GM12874 (cell line): ENCODE data around the gene RAB11FIP2.

Experiments
- CTCF ChIP-seq: IDR thresholded peaks from 2 replicates; pipeline ENCODE4 v1.5.1; 2011; ENCODE audit warnings: low read depth, mild to moderate bottlenecking, control low read depth, low read length, moderate library complexity; ENCODE audit not compliant: insufficient read depth

The RAB11FIP2 gene

GRCh38 chr10:117980755-117981702 lies 65.7 kb downstream of the RAB11FIP2 start:
- no peak for TF ChIP-seq CTCF

DNA sequence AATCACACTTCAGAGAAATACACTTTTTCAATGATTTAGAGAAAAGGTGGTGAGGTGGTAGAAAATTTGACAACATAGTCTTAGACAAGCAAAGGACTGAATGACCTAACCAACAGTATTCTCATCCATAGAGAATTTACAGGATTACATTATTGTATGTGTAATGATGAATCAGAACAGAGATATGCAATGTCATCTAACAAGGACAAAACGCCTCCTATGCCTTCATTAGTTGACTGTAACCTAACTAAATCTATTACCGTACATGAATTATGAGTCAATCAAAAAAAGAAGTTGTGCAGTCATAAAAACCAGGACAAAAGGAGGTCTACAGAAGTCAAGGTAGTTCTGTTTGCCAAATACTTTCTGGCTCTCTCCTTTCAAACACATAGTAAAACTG lies 66.5 kb downstream of the RAB11FIP2 start:
- TF ChIP-seq CTCF = no peak

GRCh38 chr10:117972168-117972837 lies 74.4 kb downstream of the RAB11FIP2 start:
- TF ChIP-seq CTCF = no peak

DNA sequence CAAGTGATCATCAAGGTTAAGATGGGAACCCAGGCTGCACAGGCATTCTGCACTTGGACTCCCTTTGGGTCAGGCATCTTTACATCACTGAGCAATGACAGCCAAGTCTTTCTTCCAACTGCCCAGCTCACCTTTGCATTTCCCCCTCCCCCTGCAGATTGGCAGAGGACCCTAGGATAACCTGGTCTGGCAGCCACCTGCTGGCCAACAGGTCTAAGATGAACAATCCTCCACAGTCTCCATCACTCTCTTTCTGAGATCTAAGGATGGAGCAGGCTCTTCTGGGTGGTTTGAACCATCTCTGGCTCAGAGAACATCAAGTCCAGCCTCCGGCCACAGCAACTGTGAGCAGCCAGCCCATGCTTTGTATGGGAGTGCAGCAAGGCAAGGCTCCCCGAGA lies 75.8 kb downstream of the RAB11FIP2 start:
- TF ChIP-seq CTCF = no peak

DNA sequence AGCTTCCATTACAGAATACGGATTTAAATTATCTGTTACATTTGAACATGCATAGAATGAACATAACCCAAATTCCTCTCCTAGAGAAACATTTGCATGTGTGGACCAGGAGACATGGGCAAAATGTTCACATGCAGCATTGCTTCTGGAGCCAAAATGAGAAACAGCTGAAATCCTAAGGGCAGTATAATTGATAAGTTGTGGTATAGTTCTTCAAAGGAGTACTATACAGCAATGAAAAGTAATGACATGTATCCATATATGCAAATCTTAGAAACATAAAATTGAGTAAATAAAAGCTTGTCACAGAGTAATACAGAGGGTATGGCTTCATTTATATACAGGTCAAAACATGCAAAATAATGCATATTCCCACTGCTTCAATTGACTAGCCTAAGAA lies 77.1 kb downstream of the RAB11FIP2 start:
- no peak for TF ChIP-seq CTCF

GRCh38 chr10:117968354-117969182 lies 78.2 kb downstream of the RAB11FIP2 start:
- no peak for TF ChIP-seq CTCF
